GM12878 (cell line): ENCODE measurements around the gene TNFAIP1. TPM values are rescaled to one million over a fixed set of nuclear protein-coding genes. Genes with fewer than 3 reads are reported as not detected.

Experiments
- BACH1 ChIP-seq: fragments of 450-650 bp; IDR thresholded peaks from 2 replicates; pipeline ENCODE4 v1.6.1; 2017; ENCODE audit warnings: mild to moderate bottlenecking, borderline replicate concordance
- BCL3 ChIP-seq: IDR thresholded peaks from 2 replicates; pipeline ENCODE4 v1.6.1; 2011; ENCODE audit warnings: borderline replicate concordance, low read depth, mild to moderate bottlenecking, moderate library complexity, low read length; ENCODE audit not compliant: insufficient read depth, poor library complexity, severe bottlenecking
- CREB1 ChIP-seq: IDR thresholded peaks from 2 replicates; pipeline ENCODE4 v1.6.1; 2012; ENCODE audit warnings: low read depth, mild to moderate bottlenecking, inconsistent platforms
- GATAD2B ChIP-seq: fragments of 450-650 bp; conservative IDR thresholded peaks from 2 replicates; pipeline ENCODE4 v1.6.1; 2017; ENCODE audit warnings: low read depth, mild to moderate bottlenecking, moderate library complexity
- HDAC2 ChIP-seq: fragments of 200-600 bp; sonication (generic); IDR thresholded peaks from 2 replicates; pipeline ENCODE4 v1.6.1; 2017
- MEF2A ChIP-seq: IDR thresholded peaks from 2 replicates; pipeline ENCODE4 v1.6.1; 2011; ENCODE audit warnings: low read depth, mild to moderate bottlenecking, low read length, moderate library complexity; ENCODE audit not compliant: insufficient read depth
- MTA3 ChIP-seq: IDR thresholded peaks from 2 replicates; pipeline ENCODE4 v1.6.1; 2012; ENCODE audit warnings: low read length, inconsistent platforms, borderline replicate concordance
- MXI1 ChIP-seq: fragments of 150-350 bp; IDR thresholded peaks from 2 replicates; pipeline ENCODE4 v1.6.1; 2011; ENCODE audit warnings: low read depth, mild to moderate bottlenecking, inconsistent platforms, low read length, improper control_type of control experiment
- NFXL1 ChIP-seq: fragments of 450-650 bp; IDR thresholded peaks from 2 replicates; pipeline ENCODE4 v1.6.1; 2017; ENCODE audit warnings: antibody characterized with exemption, mild to moderate bottlenecking, borderline replicate concordance
- NKRF ChIP-seq: fragments of 450-650 bp; conservative IDR thresholded peaks from 2 replicates; pipeline ENCODE4 v1.6.1; 2017; ENCODE audit warnings: mild to moderate bottlenecking, moderate library complexity
- RCOR1 ChIP-seq: conservative IDR thresholded peaks from 2 replicates; pipeline ENCODE4 v1.6.1; 2012; ENCODE audit warnings: low read depth, low read length, improper control_type of control experiment
- RELB ChIP-seq: fragments of 450-650 bp; IDR thresholded peaks from 2 replicates; pipeline ENCODE4 v1.6.1; 2017; ENCODE audit warnings: low read depth, mild to moderate bottlenecking, moderate library complexity
- STAT1 ChIP-seq: fragments of 450-650 bp; conservative IDR thresholded peaks from 2 replicates; pipeline ENCODE4 v1.6.1; 2014; ENCODE audit warnings: antibody characterized with exemption, mild to moderate bottlenecking
- SUZ12 ChIP-seq: fragments of 200-600 bp; sonication (generic); IDR thresholded peaks from one replicate; pipeline ENCODE4 v1.6.1; 2018; ENCODE audit warnings: antibody characterized with exemption, mild to moderate bottlenecking; ENCODE audit not compliant: unreplicated experiment
- TAF1 ChIP-seq: IDR thresholded peaks from 2 replicates; pipeline ENCODE4 v1.6.1; 2011; ENCODE audit warnings: mild to moderate bottlenecking, low read depth, low read length, borderline replicate concordance
- TCF12 ChIP-seq: IDR thresholded peaks from 2 replicates; pipeline ENCODE4 v1.6.1; 2011; ENCODE audit warnings: low read depth, mild to moderate bottlenecking, low read length
- ZNF592 ChIP-seq: fragments of 450-650 bp; IDR thresholded peaks from 2 replicates; pipeline ENCODE4 v1.6.1; 2017; ENCODE audit warnings: mild to moderate bottlenecking, moderate library complexity
- polyA plus RNA-seq, 11 experiments: library from polyadenylated mRNA; depleted of rRNA in 4 of 11; unstranded in 6 of 11; stranded (reverse) in 5 of 11; fragments of >200 nt; fragmentation: Nextera tagmentation in 4 of 11; fragmentation: Illumina TruSeq in 1 of 11; extraction: Ambion mirVana in 4 of 11; extraction: Trizol in 1 of 11; gene quantifications; 1 replicate in 1 of 11; 2 replicates in 10 of 11; pipeline versions ENCODE4 v1.2.1 to v1.2.3, GENCODE V29; 2011 to 2016; ENCODE audit warnings: inconsistent platforms in 2 of 11, missing spikeins in 2 of 11, low read depth in 1 of 11
- total RNA-seq, 4 experiments: library from RNA; depleted of rRNA in 3 of 4; stranded (reverse); fragments of >200 nt in 3 of 4; fragmentation: Illumina TruSeq in 1 of 4; extraction: Trizol in 1 of 4; gene quantifications; 2 replicates each; pipeline versions ENCODE4 v1.2.1 to v1.2.3, GENCODE V29; 2013 to 2021

TNFAIP1 gene
- total and polyA plus RNA-seq, 10 of the 15 experiments (the other 5 are each of a cell fraction or from before 2014, with no cell fraction given), result 1.8 to 16.9 (median 11.7) TPM

GRCh38 chr17:28357061-28357900, 21.7 kb downstream of the TNFAIP1 start, which contains the start of gene POLDIP2 (continued):
- TF ChIP-seq NKRF (peak; percentile 79), TAF1 (peak; percentile 95), RCOR1 (no peak), GATAD2B (peak; percentile 89), ZNF592 (peak; percentile 56; the same call in 1 of the 2 replicates), MTA3 (no peak), MEF2A (0 out of 2 replicates have a peak, but pooled peaks have one; percentile 47), TCF12 (no peak), BACH1 (peak; percentile 86), BCL3 (no peak), RELB (peak; percentile 100), CREB1 (peak; percentile 96), HDAC2 (peak; percentile 97), SUZ12 (no peak), MXI1 (peak; percentile 81; the same call in 1 of the 2 replicates), NFXL1 (no peak), STAT1 (peak; percentile 28; the same call in 1 of the 2 replicates)
